NCI-H460 (cell line): ENCODE data around the gene PHKB. TPM values are rescaled to one million over a fixed set of nuclear protein-coding genes. Genes with fewer than 3 reads are reported as not detected.

ENCODE experiments used
- DNase-seq: peaks from one replicate; pipeline ENCODE4 v3.0.0-alpha.2; 2016; ENCODE audit warnings: low read depth; ENCODE audit errors: extremely low read depth
- small RNA-seq, 2 experiments: library from RNA; depleted of rRNA; stranded (forward); fragments of <200 nt; gene quantifications; one replicate each; pipeline ENCODE3, GENCODE V24; 2014
- total RNA-seq: library from RNA; depleted of rRNA; stranded (reverse); fragments of >200 nt; shearing (Covaris generic); gene quantifications from 2 replicates; pipeline ENCODE4 v1.2.3, GENCODE V29; 2014; rRNA removed

PHKB gene
- total RNA-seq, 1 experiment from 2014 or later, result 55.4 TPM

GRCh38 chr16:47721006-47721637, 260.0 kb downstream of the PHKB start:
- DNase-seq, result no peak

- no peak for DNase-seq
These were observed 260.9 kb downstream of the PHKB start for GRCh38 chr16:47722046-47722445.

- no peak for DNase-seq
These were observed 263.1 kb downstream of the PHKB start for GRCh38 chr16:47724115-47724785.

- DNase-seq, result no peak
These were observed 264.1 kb downstream of the PHKB start for GRCh38 chr16:47725188-47725695.

- DNase-seq, result no peak
These were observed 265.0 kb downstream of the PHKB start for GRCh38 chr16:47726031-47726675.

- DNase-seq, result no peak
These were observed 266.0 kb downstream of the PHKB start for GRCh38 chr16:47727131-47727530.

GRCh38 chr16:47728205-47728604, 267.1 kb downstream of the PHKB start:
- no peak for DNase-seq

- DNase-seq, result no peak
These were observed 268.6 kb downstream of the PHKB start for GRCh38 chr16:47729701-47730100.

- DNase-seq, result no peak
These were observed 270.1 kb downstream of the PHKB start for GRCh38 chr16:47731252-47731651.

- DNase-seq, result no peak
These were observed 271.0 kb downstream of the PHKB start for GRCh38 chr16:47732122-47732521.

GRCh38 chr16:47732523-47733111, 271.5 kb downstream of the PHKB start:
- no peak for DNase-seq

- DNase-seq, result no peak
These were observed 273.1 kb downstream of the PHKB start for GRCh38 chr16:47734081-47734857.

- DNase-seq, result no peak
These were observed 274.0 kb downstream of the PHKB start for GRCh38 chr16:47734987-47735594.

- DNase-seq, result no peak
These were observed 289.2 kb downstream of the PHKB start for GRCh38 chr16:47750371-47750770.

Small RNA genes lying within 50 kb of the gene (small RNA-seq; reads per million reads assigned to genes)
- 0 reads per million in 2 experiments for gene RNA5SP425

Other genes with a start within 250 kb of the PHKB start
- 86.4 and 89.7 TPM in 2 replicates for gene ITFG1, start 268 bp upstream of the PHKB start, total RNA-seq